Measurements from ENCODE around the gene HOXB8.

DNA sequence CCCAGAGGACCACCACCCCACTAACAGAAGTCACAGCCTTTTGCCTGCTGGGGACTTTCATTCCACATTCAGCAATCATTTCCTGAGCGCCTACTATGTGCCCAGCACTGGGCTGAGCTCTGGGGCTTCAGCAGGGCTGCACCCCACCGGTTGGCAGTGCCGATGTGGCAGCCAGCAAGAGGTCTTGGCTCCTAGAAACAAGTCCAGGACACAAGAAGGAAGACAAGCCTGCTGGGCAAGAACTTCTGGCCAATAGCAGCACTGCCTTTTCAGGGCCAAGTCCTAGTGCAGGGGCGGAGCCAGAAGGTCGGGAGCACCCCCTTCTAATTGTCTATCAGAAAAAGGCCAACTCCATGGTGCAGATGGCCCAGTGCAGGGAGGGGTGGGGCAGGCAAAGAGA lies 24.0 kb upstream of the HOXB8 start:
- no peak for TF ChIP-seq EZH2 (IDR thresholded peaks at IDR 0.05)
- no peak for TF ChIP-seq POLR2AphosphoS5 (IDR thresholded peaks at IDR 0.05; ENCODE audit: borderline replicate concordance, low read depth, low read length)
- TF ChIP-seq FOXP2 (optimal IDR thresholded peaks at IDR 0.05; ENCODE audit: control extremely low read depth, extremely low read length, insufficient read depth) = no peak
